OCI-LY7 (cell line): Measurements from ENCODE around the gene PHPT1. TPM values are rescaled to one million over a fixed set of nuclear protein-coding genes. Genes with fewer than 3 reads are reported as not detected.

Source experiments
- BruUV-seq: library from RNA; stranded (reverse); fragments of 400-500 nt; replicated peaks from 2 replicates; lab custom pipeline; 2021; lab: Mats Ljungman, UMichigan
- CTCF ChIA-PET: fragments of 300-600 bp; sonication (Branson Sonifier 250); formaldehyde crosslinking; loops from one replicate; lab custom pipeline; 2022; ENCODE audit warnings: antibody characterized with exemption; ENCODE audit not compliant: unreplicated experiment; lab: Charles Lee
- POLR2A ChIA-PET: fragments of 300-600 bp; sonication (Branson Sonifier 250); formaldehyde crosslinking; loops from one replicate; lab custom pipeline; 2022; ENCODE audit warnings: antibody characterized with exemption; lab: Charles Lee
- DNase-seq: peaks from one replicate; pipeline ENCODE4 v3.0.0-alpha.2; 2015; ENCODE audit warnings: low spot score
- H2AFZ ChIP-seq: fragments of 200-600 bp; sonication (generic), shearing (Covaris generic); 2 replicates; pipeline ENCODE4 v1.6.1; 2014; ENCODE audit warnings: mild to moderate bottlenecking, antibody characterized with exemption, low read length, moderate library complexity
- H3K27ac ChIP-seq: fragments of 200-600 bp; sonication (generic); 2 replicates; pipeline ENCODE4 v1.5.1; 2014; ENCODE audit warnings: mixed run types, low read depth, mild to moderate bottlenecking, moderate library complexity, low read length, inconsistent platforms; ENCODE audit not compliant: poor library complexity, severe bottlenecking
- H3K36me3 ChIP-seq: fragments of 200-600 bp; sonication (generic); 2 replicates; pipeline ENCODE4 v1.6.1; 2014; ENCODE audit warnings: mild to moderate bottlenecking, antibody characterized with exemption, low read length, moderate library complexity, mixed read lengths; ENCODE audit not compliant: insufficient read depth
- H3K4me1 ChIP-seq: fragments of 200-600 bp; sonication (generic); 2 replicates; pipeline ENCODE4 v1.5.1; 2014; ENCODE audit warnings: mild to moderate bottlenecking, low read length; ENCODE audit not compliant: insufficient read depth, poor library complexity, severe bottlenecking
- H3K4me2 ChIP-seq: fragments of 200-600 bp; sonication (generic); 2 replicates; pipeline ENCODE4 v1.6.1; 2014; ENCODE audit warnings: mild to moderate bottlenecking, low read length
- H3K4me3 ChIP-seq: fragments of 200-600 bp; sonication (generic); 2 replicates; pipeline ENCODE4 v1.5.1; 2014; ENCODE audit warnings: mild to moderate bottlenecking, low read depth, low read length; ENCODE audit not compliant: poor library complexity, severe bottlenecking
- H3K79me2 ChIP-seq: fragments of 200-600 bp; sonication (generic); 2 replicates; pipeline ENCODE4 v1.6.1; 2016; ENCODE audit warnings: low read depth, mild to moderate bottlenecking, low read length, moderate library complexity, mixed read lengths; ENCODE audit not compliant: insufficient read depth
- H3K9me2 ChIP-seq: fragments of 200-600 bp; sonication (generic); 2 replicates; pipeline ENCODE4 v1.6.1; 2016; ENCODE audit warnings: mild to moderate bottlenecking, low read length, mixed read lengths; ENCODE audit not compliant: insufficient read depth
- H3K9me3 ChIP-seq: fragments of 200-600 bp; sonication (generic); 2 replicates; pipeline ENCODE4 v1.6.1; 2014; ENCODE audit warnings: mild to moderate bottlenecking, mixed run types, low read length, mixed read lengths
- H4K20me1 ChIP-seq: fragments of 200-600 bp; sonication (generic); 2 replicates; pipeline ENCODE4 v1.6.1; 2014; ENCODE audit warnings: mild to moderate bottlenecking, antibody characterized with exemption, low read length, moderate library complexity, mixed read lengths; ENCODE audit not compliant: insufficient read depth
- EZH2phosphoT487 ChIP-seq: fragments of 200-600 bp; sonication (generic); IDR thresholded peaks from 2 replicates; pipeline ENCODE4 v1.6.1; 2018; ENCODE audit warnings: low read depth, borderline replicate concordance, mild to moderate bottlenecking, mixed run types, antibody characterized with exemption, low read length, moderate library complexity, mixed read lengths
- intact Hi-C: fragments of 100-400 bp; cut with micrococcal nuclease; formaldehyde crosslinking; loops from one replicate; pipeline ENCODE4 v1.10.0; 2022; ENCODE audit not compliant: unreplicated experiment
- total RNA-seq, 2 experiments: library from RNA; depleted of rRNA in 1 of 2; stranded (reverse); fragments of >200 nt in 1 of 2; shearing (Covaris generic) in 1 of 2; gene quantifications; 2 replicates each; pipeline ENCODE4 v1.2.3, GENCODE V29; 2014 to 2022
- TF ChIP-seq, protein P1 (sequence below): fragments of 200-600 bp; sonication (generic); conservative IDR thresholded peaks from 2 replicates; pipeline ENCODE4 v1.5.1; 2014; ENCODE audit warnings: mild to moderate bottlenecking, antibody characterized with exemption, low read length, moderate library complexity, mixed read lengths

Gene PHPT1
- total RNA-seq, 2 experiments from 2014 or later = 49.9 to 56.9 TPM

DNA sequence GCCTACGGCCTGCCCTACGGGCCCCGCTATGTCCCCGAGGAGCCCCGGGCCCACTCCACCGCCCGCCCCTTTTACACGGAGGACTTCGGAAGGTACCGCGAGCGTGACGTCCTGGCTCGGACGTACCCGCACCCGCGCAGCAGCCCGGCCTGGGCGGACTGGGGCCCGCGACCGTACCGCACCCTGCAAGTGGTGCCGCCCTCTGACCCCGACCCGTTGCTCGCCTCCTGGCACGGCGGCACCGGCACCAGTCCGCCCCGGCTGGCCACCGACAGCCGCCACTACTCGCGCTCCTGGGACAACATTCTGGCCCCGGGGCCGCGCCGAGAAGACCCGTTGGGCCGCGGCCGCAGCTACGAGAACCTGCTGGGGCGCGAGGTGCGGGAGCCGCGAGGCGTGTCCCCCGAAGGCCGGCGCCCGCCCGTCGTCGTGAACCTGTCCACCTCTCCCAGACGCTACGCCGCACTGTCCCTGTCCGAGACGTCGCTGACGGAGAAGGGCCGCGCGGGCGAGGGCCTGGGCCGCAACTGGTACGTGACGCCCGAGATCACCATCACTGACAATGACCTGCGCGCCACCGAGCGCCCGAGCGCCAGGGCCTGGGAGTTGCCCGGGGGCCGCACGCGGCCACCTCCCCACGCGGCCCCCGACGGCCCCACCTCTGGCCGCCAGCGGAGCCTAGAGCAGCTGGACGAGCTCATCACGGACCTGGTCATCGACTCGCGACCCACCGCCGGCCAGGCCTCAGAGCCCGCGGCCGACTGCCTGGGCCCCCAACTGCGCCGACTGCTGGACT is 3.5 kb upstream of the PHPT1 start:
- H3K4me2 ChIP-seq = no peak overlapping the region
- H2AFZ ChIP-seq = no peak overlapping the region
- no TSS peak for BruUV-seq
- peaks cover 32% of the 10 kb centered on the region for H3K4me1 ChIP-seq
- H3K36me3 ChIP-seq = peaks cover 9% of the 10 kb centered on the region
- H3K27ac ChIP-seq = no peak overlapping the region
- CTCF ChIA-PET = no interaction called here
- TF ChIP-seq EZH2phosphoT487 = no peak
- TF ChIP-seq, protein P1, sequence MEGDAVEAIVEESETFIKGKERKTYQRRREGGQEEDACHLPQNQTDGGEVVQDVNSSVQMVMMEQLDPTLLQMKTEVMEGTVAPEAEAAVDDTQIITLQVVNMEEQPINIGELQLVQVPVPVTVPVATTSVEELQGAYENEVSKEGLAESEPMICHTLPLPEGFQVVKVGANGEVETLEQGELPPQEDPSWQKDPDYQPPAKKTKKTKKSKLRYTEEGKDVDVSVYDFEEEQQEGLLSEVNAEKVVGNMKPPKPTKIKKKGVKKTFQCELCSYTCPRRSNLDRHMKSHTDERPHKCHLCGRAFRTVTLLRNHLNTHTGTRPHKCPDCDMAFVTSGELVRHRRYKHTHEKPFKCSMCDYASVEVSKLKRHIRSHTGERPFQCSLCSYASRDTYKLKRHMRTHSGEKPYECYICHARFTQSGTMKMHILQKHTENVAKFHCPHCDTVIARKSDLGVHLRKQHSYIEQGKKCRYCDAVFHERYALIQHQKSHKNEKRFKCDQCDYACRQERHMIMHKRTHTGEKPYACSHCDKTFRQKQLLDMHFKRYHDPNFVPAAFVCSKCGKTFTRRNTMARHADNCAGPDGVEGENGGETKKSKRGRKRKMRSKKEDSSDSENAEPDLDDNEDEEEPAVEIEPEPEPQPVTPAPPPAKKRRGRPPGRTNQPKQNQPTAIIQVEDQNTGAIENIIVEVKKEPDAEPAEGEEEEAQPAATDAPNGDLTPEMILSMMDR = no peak
- no peaks in the 10 kb centered on the region for H3K9me2 ChIP-seq
- no peak for DNase-seq
- POLR2A ChIA-PET = no interaction called here
- intact Hi-C loops = no loop called here
- H4K20me1 ChIP-seq = no peaks in the 10 kb centered on the region
- no peaks in the 10 kb centered on the region for H3K9me3 ChIP-seq
- no peaks in the 10 kb centered on the region for H3K79me2 ChIP-seq
- no peak overlapping the region for H3K4me3 ChIP-seq

DNA sequence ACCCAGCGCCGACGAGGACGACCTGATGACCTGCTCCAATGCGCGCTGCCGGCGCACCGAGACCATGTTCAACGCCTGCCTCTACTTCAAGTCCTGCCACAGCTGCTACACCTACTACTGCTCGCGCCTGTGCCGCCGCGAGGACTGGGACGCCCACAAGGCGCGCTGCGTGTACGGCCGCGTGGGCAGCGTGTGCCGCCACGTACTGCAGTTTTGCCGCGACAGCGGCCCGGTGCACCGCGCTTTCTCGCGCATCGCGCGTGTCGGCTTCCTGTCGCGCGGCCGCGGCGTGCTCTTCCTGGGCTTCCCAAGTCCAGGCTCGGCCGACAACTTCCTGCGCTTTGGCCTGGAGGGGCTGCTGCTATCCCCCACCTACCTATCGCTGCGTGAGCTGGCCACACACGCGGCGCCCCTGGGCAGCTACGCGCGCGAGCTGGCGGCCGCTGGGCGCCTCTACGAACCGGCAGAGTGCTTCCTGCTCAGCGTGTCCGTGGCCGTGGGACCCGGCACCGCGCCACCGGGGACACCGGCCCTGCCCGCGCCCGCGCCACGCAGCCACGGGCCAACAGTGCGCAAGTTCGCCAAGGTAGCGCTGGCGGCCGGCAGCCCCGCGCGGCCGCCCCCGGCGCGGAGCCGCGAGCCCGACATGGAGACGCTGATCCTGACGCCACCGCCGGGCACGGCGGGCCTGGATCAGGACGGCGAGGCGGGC is 2.7 kb upstream of the PHPT1 start:
- DNase-seq = no peak
- peaks cover 29% of the 10 kb centered on the region for H3K4me1 ChIP-seq

More for the DNA sequence above, 2.7 kb upstream of the PHPT1 start:
- Histone ChIP-seq H3K4me3 (no peak overlapping the region), H3K9me2 (no peaks in the 10 kb centered on the region), H3K79me2 (no peaks in the 10 kb centered on the region), H4K20me1 (no peaks in the 10 kb centered on the region), H3K36me3 (peaks cover 4% of the 10 kb centered on the region), H3K9me3 (no peaks in the 10 kb centered on the region), H3K4me2 (no peak overlapping the region), H3K27ac (no peak overlapping the region), H2AFZ (no peak overlapping the region)
- TF ChIP-seq, protein P1 = no peak
- no peak for TF ChIP-seq EZH2phosphoT487
- no TSS peak for BruUV-seq
- intact Hi-C loops = no loop called here
- POLR2A ChIA-PET = interaction anchor here (0.6 kb wide), 1 partner anchor 386 kb away, joined by 3 read pairs; no protein-coding TSS in a partner anchor
- CTCF ChIA-PET = no interaction called here
